ENCODE results near the gene C1orf116.

Gene C1orf116

GRCh38 chr1:207032528-207033017 is at the start of gene C1orf116:
Gene C1orf116, minus strand, starts transcription at chr1:207032756. Its CDS starts 5,158 bp downstream, at chr1:207027598.
- no peak for DNase-seq

- no peak for DNase-seq
Observed at GRCh38 chr1:207081806-207082205, 49.2 kb upstream of the C1orf116 start.

GRCh38 chr1:207081088-207081487 is 48.5 kb upstream of the C1orf116 start:
- no peak for DNase-seq

- no peak for DNase-seq
Observed at GRCh38 chr1:207079706-207080241, 47.2 kb upstream of the C1orf116 start.

- no peak for DNase-seq
Observed at GRCh38 chr1:207078578-207079132, 46.1 kb upstream of the C1orf116 start.

GRCh38 chr1:207077470-207078377 is 45.2 kb upstream of the C1orf116 start:
- peak in 26 of 51 donors; percentile 4 to 84 (median 36) for DNase-seq

GRCh38 chr1:207077012-207077411 is 44.5 kb upstream of the C1orf116 start:
- no peak for DNase-seq

- no peak for DNase-seq
Observed at GRCh38 chr1:207076181-207076955, 43.8 kb upstream of the C1orf116 start.

GRCh38 chr1:207073906-207074820 is 41.6 kb upstream of the C1orf116 start:
- DNase-seq, result no peak

- no peak for DNase-seq
Observed at GRCh38 chr1:207072233-207072632, 39.7 kb upstream of the C1orf116 start.

- no peak for DNase-seq
Observed at GRCh38 chr1:207071426-207071825, 38.9 kb upstream of the C1orf116 start.

- no peak for DNase-seq
Observed at GRCh38 chr1:207070811-207071210, 38.3 kb upstream of the C1orf116 start.

GRCh38 chr1:207069858-207070506 is 37.4 kb upstream of the C1orf116 start:
- peak in 9 of 51 donors; percentile 7 to 53 (median 22) for DNase-seq

- DNase-seq, result no peak
Observed at GRCh38 chr1:207069061-207069460, 36.5 kb upstream of the C1orf116 start.

GRCh38 chr1:207067665-207068064 is 35.1 kb upstream of the C1orf116 start:
- DNase-seq, result no peak

- no peak for DNase-seq
Observed at GRCh38 chr1:207067185-207067584, 34.6 kb upstream of the C1orf116 start.

GRCh38 chr1:207064561-207064960 is 32.0 kb upstream of the C1orf116 start:
- peak in 16 of 51 donors; percentile 5 to 51 (median 15) for DNase-seq

GRCh38 chr1:207063014-207063413 is 30.5 kb upstream of the C1orf116 start:
- no peak for DNase-seq

- no peak for DNase-seq
Observed at GRCh38 chr1:207062058-207062457, 29.5 kb upstream of the C1orf116 start.

GRCh38 chr1:207060596-207060995 is 28.0 kb upstream of the C1orf116 start:
- no peak for DNase-seq

Data from hypothalamus (tissue), 51 donors.